ENCODE results near the gene MCF2L. TPM values are rescaled to one million over a fixed set of nuclear protein-coding genes. Genes with fewer than 3 reads are reported as not detected.

The MCF2L gene
- total RNA-seq, 1 experiment from 2014 or later, result not detected

DNA sequence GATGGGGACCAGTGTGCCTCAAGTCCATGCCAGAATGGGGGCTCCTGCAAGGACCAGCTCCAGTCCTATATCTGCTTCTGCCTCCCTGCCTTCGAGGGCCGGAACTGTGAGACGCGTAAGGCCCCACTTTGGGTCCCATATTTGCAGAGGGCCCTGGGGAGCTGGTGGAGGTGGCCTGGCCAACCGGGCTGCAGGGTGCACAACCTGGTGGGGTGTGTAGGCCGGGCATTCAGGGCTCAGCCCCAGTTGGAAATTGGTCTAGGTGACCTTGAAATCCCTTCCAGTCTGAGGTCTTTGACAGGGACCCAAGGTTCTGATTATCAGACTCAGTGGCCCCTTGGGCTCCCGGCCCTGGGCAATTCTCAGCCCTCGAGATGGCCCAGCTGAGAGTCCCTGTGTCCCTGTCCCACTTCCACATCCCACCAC, 144.8 kb downstream of the MCF2L start:
- DNase-seq (ENCODE audit: low read depth), result no peak

DNA sequence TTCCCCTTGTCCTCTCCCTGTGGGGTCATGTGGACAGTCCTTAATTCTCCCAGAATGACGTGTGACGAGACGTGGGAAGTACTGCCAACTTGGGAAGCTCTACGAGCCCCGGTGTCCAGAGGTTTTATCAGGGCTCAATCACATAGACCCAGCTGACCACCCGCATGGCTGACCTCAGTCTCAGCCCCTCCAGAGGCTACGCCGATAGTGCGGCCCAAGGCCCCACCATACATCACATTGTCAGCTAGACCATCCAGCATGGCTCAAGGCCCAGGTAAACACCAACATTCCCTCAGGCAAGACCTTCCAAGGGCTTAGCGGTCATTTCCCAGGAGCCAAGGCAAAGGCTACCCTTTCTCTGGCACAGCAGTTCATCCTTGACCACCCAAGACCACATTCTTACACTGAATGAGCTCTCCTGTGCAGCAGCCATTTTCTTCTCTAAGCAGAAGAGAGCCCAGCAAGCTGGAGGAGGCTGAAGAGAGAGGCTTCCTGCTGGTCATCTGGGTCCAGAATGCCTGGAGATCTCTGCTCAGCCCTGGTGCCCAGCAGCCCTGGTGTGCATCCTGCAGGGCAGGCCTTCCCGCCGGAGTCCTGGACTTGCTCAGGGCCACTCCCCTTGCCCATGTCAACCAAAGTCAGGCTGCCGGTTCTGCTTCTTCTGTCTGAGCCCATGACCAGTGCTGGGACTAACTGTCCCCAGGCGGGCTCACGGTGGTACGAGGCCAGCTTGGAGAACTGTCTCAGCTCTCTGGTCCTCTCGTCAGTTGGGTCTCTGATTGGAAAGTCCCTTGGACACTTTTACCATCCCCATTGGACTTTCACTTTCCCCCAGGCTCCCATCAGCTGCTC, 145.7 kb downstream of the MCF2L start:
- DNase-seq (ENCODE audit: low read depth), result no peak

DNA sequence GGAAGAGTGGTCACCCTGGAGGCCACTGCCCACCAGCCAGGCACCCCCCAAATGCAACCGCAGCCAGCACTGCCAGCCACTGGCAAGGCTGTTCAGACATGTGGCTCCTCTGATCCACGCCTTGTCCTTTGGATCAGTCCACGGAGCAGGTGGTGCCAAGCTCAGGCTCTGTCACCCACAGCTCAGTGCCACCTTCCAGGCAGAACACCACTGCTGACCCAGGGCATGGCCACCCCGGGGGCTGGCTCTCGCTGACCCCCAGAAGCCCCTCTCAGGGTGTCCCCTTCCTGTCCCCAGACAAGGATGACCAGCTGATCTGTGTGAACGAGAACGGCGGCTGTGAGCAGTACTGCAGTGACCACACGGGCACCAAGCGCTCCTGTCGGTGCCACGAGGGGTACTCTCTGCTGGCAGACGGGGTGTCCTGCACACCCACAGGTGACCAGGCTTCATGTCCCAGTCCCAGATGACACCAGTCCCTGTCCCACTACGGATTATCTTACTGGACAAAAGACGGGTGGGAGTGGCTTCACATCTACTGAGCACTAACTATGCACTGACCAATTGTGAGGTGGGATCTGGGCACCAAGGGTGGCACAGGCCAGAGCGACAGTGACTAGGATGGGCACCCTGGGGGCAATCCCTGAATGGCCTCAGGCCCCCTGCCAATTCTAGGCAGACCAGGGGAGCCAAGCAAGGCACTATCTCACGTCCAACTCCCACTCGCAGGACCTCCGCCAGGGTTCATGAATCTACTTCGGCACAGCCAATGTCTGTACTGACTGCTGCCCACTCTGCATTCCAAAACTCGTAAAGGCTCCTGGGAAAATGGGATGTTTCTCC, 146.6 kb downstream of the MCF2L start:
- no peak for DNase-seq (ENCODE audit: low read depth)

DNA sequence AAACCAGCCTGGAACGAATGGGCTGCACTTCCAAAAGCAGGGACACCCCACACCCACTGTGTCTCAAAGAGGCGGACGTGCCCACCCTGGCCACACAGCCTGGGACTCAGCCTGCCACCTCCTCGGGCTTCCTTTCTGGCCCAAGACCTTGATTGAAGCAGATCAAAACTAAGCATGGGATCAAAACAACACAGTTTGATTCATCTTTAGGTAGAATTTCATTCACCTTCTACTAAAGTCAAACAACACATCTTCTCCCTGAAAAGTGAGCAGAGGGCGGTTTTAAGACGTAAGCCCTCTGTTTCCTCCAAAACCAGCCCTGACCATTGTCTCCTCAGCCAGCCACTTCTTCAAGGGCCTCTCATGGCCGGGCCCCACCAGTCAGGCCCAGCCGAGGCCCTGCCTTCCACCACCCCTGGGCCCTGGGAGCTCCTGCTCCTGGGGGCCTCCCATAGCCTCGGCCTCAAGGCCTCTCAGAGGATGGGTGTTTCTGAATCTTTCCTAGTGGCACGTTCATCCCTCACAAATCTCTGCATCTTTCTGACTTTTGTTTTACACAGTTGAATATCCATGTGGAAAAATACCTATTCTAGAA, 147.3 kb downstream of the MCF2L start:
- DNase-seq (ENCODE audit: low read depth), result no peak

DNA sequence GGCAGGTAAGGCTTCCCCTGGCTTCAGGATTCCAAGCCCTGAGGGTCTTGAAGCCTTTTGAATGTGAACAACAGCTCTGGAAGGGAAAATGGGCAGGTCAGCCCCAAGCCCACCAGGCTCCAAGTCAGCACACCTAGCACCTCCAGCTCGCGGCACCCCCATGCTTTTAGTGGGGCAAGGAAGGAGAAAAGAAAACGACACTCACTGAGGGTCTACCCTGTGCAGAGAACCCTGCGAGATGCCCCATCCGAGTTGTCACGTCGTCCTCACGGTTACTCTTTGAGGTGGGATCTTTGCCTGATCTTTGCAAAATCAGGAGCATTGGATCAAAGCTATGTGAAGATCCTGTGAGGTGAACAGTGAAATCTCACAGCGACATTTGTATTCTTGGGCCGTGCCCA, 147.9 kb downstream of the MCF2L start:
- DNase-seq (ENCODE audit: low read depth), result no peak

DNA sequence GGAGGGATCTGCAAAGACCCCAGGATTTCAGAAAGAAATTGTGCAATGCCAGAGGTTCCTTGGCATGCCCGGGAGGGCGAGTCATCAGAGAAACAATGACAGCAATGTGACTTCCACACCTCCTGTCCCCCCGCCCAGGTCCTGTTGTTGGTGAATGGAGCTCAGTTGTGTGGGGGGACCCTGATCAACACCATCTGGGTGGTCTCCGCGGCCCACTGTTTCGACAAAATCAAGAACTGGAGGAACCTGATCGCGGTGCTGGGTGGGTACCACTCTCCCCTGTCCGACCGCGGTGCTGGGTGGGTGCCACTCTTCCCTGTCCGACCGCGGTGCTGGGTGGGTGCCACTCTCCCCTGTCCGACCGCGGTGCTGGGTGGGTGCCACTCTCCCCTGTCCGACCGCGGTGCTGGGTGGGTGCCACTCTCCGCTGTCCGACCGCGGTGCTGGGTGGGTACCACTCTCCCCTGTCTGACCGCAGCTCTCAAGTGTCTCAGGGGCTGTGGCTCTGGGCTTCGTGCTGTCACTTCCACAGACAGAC, 148.4 kb downstream of the MCF2L start:
- DNase-seq (ENCODE audit: low read depth), result no peak

DNA sequence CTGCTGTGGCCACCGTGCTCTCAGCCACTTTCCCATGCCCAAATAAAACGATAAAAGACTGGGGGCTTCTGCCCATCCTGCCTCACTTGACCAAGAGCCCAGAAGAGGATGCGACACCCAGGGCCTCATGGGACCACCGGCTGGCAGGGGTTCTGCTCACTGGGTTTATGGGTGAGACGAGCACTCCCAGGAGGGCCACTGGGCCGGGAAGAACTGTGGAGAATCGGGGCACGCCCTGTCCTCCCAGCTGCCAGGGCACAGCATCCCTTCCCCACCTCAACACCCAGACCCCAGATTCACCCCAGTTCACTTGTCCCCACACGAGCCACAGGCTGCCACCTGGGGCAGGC, 148.9 kb downstream of the MCF2L start:
- DNase-seq (ENCODE audit: low read depth), result no peak

DNA sequence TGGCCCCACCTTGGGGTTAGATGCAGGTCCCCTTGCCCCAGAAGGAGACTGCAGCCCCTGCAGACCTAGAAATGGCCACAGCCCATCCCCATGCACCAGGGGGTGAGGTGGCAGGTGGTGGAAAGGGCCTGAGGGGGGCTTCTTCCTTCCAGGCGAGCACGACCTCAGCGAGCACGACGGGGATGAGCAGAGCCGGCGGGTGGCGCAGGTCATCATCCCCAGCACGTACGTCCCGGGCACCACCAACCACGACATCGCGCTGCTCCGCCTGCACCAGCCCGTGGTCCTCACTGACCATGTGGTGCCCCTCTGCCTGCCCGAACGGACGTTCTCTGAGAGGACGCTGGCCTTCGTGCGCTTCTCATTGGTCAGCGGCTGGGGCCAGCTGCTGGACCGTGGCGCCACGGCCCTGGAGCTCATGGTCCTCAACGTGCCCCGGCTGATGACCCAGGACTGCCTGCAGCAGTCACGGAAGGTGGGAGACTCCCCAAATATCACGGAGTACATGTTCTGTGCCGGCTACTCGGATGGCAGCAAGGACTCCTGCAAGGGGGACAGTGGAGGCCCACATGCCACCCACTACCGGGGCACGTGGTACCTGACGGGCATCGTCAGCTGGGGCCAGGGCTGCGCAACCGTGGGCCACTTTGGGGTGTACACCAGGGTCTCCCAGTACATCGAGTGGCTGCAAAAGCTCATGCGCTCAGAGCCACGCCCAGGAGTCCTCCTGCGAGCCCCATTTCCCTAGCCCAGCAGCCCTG, 149.4 kb downstream of the MCF2L start:
- no peak for DNase-seq (ENCODE audit: low read depth)

DNA sequence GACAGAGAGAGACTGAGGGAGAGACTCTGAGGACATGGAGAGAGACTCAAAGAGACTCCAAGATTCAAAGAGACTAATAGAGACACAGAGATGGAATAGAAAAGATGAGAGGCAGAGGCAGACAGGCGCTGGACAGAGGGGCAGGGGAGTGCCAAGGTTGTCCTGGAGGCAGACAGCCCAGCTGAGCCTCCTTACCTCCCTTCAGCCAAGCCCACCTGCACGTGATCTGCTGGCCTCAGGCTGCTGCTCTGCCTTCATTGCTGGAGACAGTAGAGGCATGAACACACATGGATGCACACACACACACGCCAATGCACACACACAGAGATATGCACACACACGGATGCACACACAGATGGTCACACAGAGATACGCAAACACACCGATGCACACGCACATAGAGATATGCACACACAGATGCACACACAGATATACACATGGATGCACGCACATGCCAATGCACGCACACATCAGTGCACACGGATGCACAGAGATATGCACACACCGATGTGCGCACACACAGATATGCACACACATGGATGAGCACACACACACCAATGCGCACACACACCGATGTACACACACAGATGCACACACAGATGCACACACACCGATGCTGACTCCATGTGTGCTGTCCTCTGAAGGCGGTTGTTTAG, 150.3 kb downstream of the MCF2L start:
- DNase-seq (ENCODE audit: low read depth), result no peak

DNA sequence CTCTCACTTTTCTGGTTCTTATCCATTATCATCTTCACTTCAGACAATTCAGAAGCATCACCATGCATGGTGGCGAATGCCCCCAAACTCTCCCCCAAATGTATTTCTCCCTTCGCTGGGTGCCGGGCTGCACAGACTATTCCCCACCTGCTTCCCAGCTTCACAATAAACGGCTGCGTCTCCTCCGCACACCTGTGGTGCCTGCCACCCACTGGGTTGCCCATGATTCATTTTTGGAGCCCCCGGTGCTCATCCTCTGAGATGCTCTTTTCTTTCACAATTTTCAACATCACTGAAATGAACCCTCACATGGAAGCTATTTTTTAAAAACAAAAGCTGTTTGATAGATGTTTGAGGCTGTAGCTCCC, 150.8 kb downstream of the MCF2L start:
- DNase-seq (ENCODE audit: low read depth), result no peak

DNA sequence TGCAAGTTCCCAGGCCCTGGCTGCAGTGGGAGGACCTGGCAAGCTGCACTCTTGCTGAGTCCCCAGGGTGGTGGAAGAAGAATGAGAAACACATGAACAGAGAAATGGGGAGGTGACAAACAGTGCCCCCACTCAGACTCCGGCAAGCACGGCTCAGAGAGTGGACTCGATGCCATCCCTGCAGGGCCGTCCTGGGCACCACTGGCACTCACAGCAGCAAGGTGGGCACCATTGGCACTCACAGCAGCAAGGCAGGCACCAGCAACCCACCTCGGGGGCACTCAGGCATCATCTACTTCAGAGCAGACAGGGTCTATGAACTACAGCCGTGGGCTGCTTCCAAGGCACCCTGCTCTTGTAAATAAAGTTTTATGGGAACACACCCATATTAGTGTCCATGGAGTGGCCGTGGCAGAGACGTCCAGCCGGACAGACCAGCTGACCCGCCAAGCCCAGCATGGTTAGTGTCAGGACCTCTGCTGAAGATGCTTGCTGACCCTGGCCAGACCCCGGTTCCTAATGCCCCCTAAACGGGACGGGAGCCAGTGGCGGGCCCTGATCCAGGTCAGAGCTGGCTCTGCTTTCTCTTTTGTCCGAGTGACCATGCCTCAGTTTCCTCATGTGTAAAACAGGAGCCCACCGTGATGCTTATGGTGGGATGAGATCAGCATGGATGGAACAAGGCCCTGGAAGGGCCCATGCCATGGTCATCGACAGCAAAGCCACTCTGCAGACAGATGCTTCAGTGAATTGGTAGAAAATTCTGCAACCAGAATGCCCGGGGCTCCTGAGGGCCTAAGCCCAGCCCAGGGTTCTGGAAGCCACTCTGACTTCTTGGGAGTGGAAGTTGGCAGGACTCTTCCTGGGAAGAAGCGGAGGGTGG, 151.5 kb downstream of the MCF2L start:
- no peak for DNase-seq (ENCODE audit: low read depth)

DNA sequence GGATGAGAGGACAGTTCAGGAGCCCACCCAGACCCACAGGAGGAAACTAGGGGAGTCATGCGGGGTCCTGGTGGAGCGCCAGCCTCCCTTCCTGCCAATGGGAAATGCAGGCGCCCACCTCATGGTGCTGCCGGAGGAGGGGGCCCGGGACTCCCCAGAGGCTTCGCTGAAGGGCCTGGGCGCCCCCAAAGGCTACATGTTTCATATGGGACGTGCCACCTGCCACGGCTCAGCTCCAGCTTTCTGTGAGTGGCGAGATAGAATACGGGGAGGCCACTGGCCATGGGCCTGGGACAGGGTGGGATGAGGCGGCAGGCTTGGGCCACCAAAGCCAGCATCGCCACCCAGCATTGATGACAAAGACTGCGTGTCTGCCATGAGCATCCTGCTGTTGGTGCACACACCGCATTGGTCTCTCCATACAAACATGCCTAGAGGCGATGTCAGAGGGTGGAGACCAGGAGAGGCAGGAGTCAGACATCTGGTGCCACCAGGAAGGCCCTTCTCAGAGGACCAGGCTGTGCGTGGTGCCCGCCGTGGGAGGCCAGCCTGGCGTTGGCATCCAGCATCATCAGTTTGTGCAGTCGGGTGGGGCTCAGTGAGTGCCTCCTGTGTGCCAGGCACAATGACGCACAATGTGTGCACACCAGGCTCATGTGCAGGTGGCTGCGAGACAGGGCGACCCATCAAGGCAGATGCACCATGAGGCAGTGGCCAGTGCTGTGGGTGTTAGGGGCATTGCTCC, 152.3 kb downstream of the MCF2L start:
- no peak for DNase-seq (ENCODE audit: low read depth)

DNA sequence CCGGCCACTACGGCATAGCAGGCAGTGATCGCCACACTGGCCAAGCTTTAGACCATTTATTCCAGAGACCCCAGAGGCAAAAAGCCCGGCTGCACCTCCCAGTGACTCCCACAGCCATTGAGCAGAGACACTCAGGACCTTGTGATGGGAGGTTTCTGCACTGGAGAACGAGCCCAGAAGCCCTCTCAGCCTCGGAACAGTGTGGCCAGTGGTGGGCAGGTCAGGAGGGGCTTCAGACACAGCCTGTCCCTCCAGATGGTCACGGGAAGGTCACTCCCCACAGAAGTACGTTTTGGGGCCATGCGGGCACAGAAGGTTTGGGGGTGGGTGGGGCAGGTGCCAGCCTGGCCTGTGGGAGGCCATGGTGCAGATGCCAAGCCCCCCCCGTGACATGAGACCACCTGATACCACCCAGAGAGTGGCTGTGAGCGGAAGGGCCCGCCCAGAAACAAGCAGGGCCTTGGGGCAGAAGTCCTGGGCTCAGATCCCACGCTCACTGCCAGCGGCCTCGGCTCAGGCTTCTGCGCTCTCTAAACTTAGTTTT, 153.0 kb downstream of the MCF2L start:
- DNase-seq (ENCODE audit: low read depth), result no peak

DNA sequence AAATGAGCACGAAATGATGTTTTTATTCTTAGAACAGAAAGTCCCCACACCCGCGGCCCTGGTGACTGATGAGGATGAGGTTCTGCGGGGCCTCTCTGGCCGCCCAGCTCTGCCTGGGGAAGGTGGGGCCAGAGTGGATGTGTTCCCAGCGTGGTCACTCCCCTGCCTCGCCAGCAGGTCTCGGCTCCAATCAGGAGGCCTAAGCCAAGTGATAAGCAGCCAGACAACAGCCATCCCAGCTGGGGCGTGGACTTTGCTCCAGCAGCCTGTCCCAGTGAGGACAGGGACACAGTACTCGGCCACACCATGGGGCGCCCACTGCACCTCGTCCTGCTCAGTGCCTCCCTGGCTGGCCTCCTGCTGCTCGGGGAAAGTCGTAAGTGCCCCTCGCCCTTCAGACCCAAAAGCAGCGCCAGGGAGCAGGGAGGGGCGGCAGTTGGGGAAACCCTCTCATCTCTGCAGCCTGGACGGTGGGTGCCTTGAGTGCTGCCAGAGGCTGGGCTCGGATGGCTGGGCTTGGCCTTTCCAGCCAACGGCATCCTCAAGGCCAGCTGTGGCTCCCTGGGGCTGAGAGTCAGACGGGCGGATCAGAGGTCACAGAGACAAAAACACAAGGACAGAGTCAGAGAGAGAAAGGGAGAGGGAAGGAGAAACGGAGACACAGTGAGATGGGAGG, 153.7 kb downstream of the MCF2L start, which contains the start of gene F10:
F10 (plus strand) TSS at position 250 of the 676 bp plus-strand sequence; CDS start at position 307, 57 bp downstream.
- no peak for DNase-seq (ENCODE audit: low read depth)

DNA sequence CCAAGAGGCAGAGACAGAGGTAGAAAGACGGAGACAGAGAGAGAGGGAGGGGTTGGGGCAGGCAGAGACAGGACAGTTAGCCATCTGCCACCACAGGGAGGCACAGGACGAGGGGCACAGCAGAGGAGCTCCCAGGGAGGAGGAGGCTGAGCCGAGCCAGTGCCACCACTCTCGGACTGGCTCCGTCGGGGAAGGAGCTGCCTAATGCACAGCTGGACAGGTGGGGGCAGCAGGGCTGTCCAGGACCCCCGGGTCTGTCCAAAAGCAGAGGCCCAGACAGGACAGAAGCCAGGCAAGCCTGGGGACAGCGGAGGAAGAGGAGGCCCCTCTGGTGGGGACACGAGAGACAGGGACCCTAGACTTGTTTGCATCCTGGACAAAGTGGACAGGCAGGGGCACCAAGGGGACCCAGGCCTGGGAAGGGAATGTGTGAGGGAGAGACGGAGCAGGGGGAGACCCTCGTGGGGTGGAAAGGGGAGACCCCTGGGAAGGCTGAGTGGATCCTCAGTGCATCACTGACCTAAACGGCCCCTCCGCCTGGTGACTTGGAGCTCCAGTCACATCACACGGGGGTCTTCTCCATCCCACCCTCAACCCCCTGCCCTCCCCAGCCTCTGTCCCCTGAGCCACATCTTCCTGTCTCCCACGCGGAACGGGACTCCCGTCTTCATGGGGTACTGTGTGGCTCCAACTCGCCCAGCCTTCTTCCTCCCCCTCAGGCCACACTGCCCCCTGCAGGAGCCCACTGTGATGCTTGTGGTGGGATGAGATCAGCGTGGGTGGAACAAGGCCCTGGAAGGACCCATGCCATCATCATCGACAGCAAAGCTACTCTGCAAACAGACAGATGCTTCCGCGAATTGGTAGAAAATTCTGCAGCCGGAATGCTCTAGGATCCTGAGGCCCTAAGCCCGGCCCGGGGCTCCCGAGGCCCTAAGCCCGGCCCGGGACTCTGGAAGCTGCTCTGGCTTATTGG, 154.5 kb downstream of the MCF2L start:
- DNase-seq (ENCODE audit: low read depth), result no peak

DNA sequence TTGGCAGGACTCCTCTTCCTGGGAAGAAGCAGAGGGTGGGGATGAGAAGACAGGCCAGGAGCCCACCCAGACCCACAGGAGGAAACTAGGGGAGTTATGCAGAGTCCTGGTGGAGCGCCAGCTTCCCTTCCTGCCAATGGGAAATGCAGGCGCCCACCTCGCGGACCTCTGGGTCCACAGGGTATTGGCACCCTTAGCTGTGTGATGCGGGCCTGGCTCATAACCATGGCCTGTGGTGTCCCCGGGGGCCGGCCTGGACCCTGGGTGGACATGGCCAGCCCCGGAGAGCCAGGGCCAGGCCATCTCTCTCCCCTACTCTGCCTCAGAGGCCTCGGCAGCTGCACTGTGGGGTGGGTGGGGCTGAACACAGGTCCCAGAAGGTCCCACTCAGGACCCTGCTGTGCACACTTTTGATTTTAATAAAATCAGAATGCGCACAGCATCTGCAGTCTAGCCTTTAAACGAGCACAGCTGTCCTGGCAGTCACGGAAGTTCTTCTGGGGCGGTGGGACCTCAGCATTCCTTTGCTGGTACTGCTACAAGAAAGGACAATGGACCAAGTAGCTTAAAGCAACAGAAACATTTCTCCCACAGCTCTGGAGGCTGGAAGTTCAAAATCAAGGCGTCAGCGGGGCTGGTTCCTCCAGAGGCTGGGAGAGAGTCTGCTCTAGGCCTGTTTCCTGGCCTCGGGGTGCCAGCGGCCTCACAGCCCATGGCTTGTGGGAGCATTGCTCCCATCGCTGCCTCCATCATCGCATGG, 155.4 kb downstream of the MCF2L start:
- DNase-seq (ENCODE audit: low read depth), result no peak
